CD14-positive monocyte (primary cell): ENCODE results near the gene GBP3. TPM values are rescaled to one million over a fixed set of nuclear protein-coding genes. Genes with fewer than 3 reads are reported as not detected.

ENCODE experiments used
- DNase-seq, 3 donors: peaks; one replicate each; pipeline ENCODE4 v3.0.0-alpha.2; 2011 to 2022
- H2AFZ ChIP-seq: 2 replicates; pipeline ENCODE4 v1.6.0; 2012; ENCODE audit warnings: mild to moderate bottlenecking, low read depth, low read length, inconsistent platforms; ENCODE audit not compliant: insufficient read depth, poor library complexity, severe bottlenecking
- H3K27ac ChIP-seq, 2 donors: 1 replicate in 1 of 2; 2 replicates in 1 of 2; pipeline ENCODE4 v1.5.1; 2012 to 2013; ENCODE audit warnings: low read length in 2 of 2, control low read depth in 1 of 2, inconsistent platforms in 1 of 2, low read depth in 1 of 2, mild to moderate bottlenecking in 1 of 2
- H3K27me3 ChIP-seq, 2 donors: one replicate each; pipeline versions ENCODE4 v1.6.0 to v1.6.1; 2011 to 2013; ENCODE audit warnings: low read length in 2 of 2; ENCODE audit not compliant: control insufficient read depth in 2 of 2, insufficient read depth in 2 of 2
- H3K36me3 ChIP-seq, 2 donors: replicated peaks in 1 of 2; 1 replicate in 1 of 2; 2 replicates in 1 of 2; pipeline versions ENCODE4 v1.5.1 to v1.6.1; 2012 to 2013; ENCODE audit warnings: low read length in 2 of 2, control low read depth in 1 of 2, inconsistent platforms in 1 of 2, mild to moderate bottlenecking in 1 of 2; ENCODE audit not compliant: insufficient read depth in 2 of 2, control insufficient read depth in 1 of 2
- H3K4me1 ChIP-seq, 2 donors: 1 replicate in 1 of 2; 2 replicates in 1 of 2; pipeline versions ENCODE4 v1.5.1 to v1.6.1; 2012 to 2013; ENCODE audit warnings: low read length in 2 of 2, control low read depth in 1 of 2, inconsistent platforms in 1 of 2, mild to moderate bottlenecking in 1 of 2, moderate library complexity in 1 of 2; ENCODE audit not compliant: insufficient read depth in 2 of 2, control insufficient read depth in 1 of 2
- H3K4me2 ChIP-seq: replicated peaks from 2 replicates; pipeline ENCODE3; 2012; ENCODE audit warnings: low read length, moderate library complexity, mild to moderate bottlenecking; ENCODE audit not compliant: poor library complexity, severe bottlenecking; ENCODE audit errors: extremely low read depth
- H3K4me3 ChIP-seq, 3 experiments: fragments of 200-600 bp in 1 of 3; sonication (generic) in 1 of 3; replicated peaks in 1 of 3; 1 replicate in 2 of 3; 2 replicates in 1 of 3; pipeline ENCODE4 v1.5.1; 2011 to 2013; ENCODE audit warnings: low read length in 3 of 3, mild to moderate bottlenecking in 3 of 3, control low read depth in 2 of 3, low read depth in 2 of 3, inconsistent platforms in 1 of 3, moderate library complexity in 1 of 3
- H3K79me2 ChIP-seq: 2 replicates; pipeline ENCODE4 v1.6.0; 2012; ENCODE audit warnings: mild to moderate bottlenecking, control low read depth, inconsistent platforms, low read length, moderate library complexity; ENCODE audit not compliant: insufficient read depth
- H3K9ac ChIP-seq: 2 replicates; pipeline ENCODE4 v1.6.0; 2017; ENCODE audit warnings: low read length, mild to moderate bottlenecking; ENCODE audit not compliant: insufficient read depth, poor library complexity, severe bottlenecking
- H3K9me3 ChIP-seq, 2 donors: replicated peaks in 1 of 2; 1 replicate in 1 of 2; 2 replicates in 1 of 2; pipeline versions ENCODE4 v1.5.1 to v1.6.1; 2012 to 2013; ENCODE audit warnings: low read length in 2 of 2, control low read depth in 1 of 2; ENCODE audit not compliant: control insufficient read depth in 1 of 2, insufficient read depth in 1 of 2
- H4K20me1 ChIP-seq: 2 replicates; pipeline ENCODE4 v1.6.0; 2012; ENCODE audit warnings: mild to moderate bottlenecking, low read length, control low read depth, moderate library complexity; ENCODE audit not compliant: insufficient read depth
- H3K27ac Mint-ChIP-seq, 7 donors: one replicate each; pipeline ENCODE4 v1.8.0; 2020; ENCODE audit warnings: mild to moderate bottlenecking in 7 of 7, mixed read lengths in 7 of 7, moderate library complexity in 6 of 7, inconsistent platforms in 2 of 7
- H3K27me3 Mint-ChIP-seq, 3 donors: one replicate each; pipeline ENCODE4 v1.8.0; 2021 to 2022; ENCODE audit warnings: low read depth in 3 of 3, mild to moderate bottlenecking in 3 of 3, mixed read lengths in 3 of 3, moderate library complexity in 3 of 3, inconsistent platforms in 1 of 3
- H3K36me3 Mint-ChIP-seq, 2 donors: one replicate each; pipeline ENCODE4 v1.8.0; 2020; ENCODE audit warnings: mixed read lengths in 2 of 2, inconsistent platforms in 1 of 2, mild to moderate bottlenecking in 1 of 2
- H3K4me1 Mint-ChIP-seq: one replicate; pipeline ENCODE4 v1.8.0; 2020; ENCODE audit warnings: mild to moderate bottlenecking, mixed read lengths
- H3K4me3 Mint-ChIP-seq, 2 donors: one replicate each; pipeline ENCODE4 v1.8.0; 2020; ENCODE audit warnings: mild to moderate bottlenecking in 2 of 2, mixed read lengths in 2 of 2, moderate library complexity in 1 of 2
- H3K9me3 Mint-ChIP-seq, 7 donors: one replicate each; pipeline ENCODE4 v1.8.0; 2020 to 2022; ENCODE audit warnings: mixed read lengths in 7 of 7, mild to moderate bottlenecking in 6 of 7, moderate library complexity in 6 of 7, inconsistent platforms in 2 of 7
- WGBS: methylation state at CpG from one replicate; pipeline ENCODE4 v1.1.5; 2013; ENCODE audit warnings: missing lambda C conversion rate; ENCODE audit not compliant: insufficient coverage; 5-methylcytosine and 5-hydroxymethylcytosine counted together
- intact Hi-C, 2 donors: fragments of 100-400 bp; cut with micrococcal nuclease; formaldehyde crosslinking; loops; one replicate each; pipeline versions ENCODE4 v1.15.0 to v1.15.1; 2023
- polyA plus RNA-seq, 3 donors: library from polyadenylated mRNA; depleted of rRNA in 1 of 3; unstranded in 2 of 3; stranded (reverse) in 1 of 3; fragments of 300-500 nt in 2 of 3; fragments of >200 nt in 1 of 3; fragmentation: Illumina TruSeq in 2 of 3; gene quantifications; 1 replicate in 2 of 3; 2 replicates in 1 of 3; pipeline ENCODE4 v1.2.3, GENCODE V29; 2012 to 2021
- TF ChIP-seq, protein P1 (sequence below): fragments of 200-600 bp; IDR thresholded peaks from one replicate; pipeline ENCODE4 v1.8.0; 2022; ENCODE audit warnings: antibody characterized with exemption, mild to moderate bottlenecking

GBP3 gene
- polyA plus RNA-seq, 3 donors: 6.9 to 17.3 (median 12.4) TPM

- intact Hi-C loops: loop anchor here in 1 of 2 donors (10.0 kb wide), 1 partner anchor 1014 kb away; the partner anchor contains the start of gene ZNF326
- peaks cover 65% of the 10 kb centered on the region for H3K79me2 ChIP-seq
- no peaks in the 10 kb centered on the region for H3K27me3 ChIP-seq
- peaks cover 38% of the 10 kb centered on the region for H4K20me1 ChIP-seq
- H3K27ac Mint-ChIP-seq: peak overlapping the region in 6 of 7 donors; percentile 11 to 85 (median 56)
- no peak overlapping the region for H3K4me2 ChIP-seq
- peak overlapping the region in 1 of 3 experiments; percentile 12 for H3K4me3 ChIP-seq
- H3K4me3 Mint-ChIP-seq: peak overlapping the region; percentile 4 to 18
- H3K36me3 ChIP-seq: peaks cover 4 to 34% of the 10 kb centered on the region in 2 donors
- H2AFZ ChIP-seq: no peak overlapping the region
- H3K9me3 Mint-ChIP-seq: peaks cover 0 to 5% (median 0%) of the 10 kb centered on the region in 7 donors
- TF ChIP-seq, protein P1, sequence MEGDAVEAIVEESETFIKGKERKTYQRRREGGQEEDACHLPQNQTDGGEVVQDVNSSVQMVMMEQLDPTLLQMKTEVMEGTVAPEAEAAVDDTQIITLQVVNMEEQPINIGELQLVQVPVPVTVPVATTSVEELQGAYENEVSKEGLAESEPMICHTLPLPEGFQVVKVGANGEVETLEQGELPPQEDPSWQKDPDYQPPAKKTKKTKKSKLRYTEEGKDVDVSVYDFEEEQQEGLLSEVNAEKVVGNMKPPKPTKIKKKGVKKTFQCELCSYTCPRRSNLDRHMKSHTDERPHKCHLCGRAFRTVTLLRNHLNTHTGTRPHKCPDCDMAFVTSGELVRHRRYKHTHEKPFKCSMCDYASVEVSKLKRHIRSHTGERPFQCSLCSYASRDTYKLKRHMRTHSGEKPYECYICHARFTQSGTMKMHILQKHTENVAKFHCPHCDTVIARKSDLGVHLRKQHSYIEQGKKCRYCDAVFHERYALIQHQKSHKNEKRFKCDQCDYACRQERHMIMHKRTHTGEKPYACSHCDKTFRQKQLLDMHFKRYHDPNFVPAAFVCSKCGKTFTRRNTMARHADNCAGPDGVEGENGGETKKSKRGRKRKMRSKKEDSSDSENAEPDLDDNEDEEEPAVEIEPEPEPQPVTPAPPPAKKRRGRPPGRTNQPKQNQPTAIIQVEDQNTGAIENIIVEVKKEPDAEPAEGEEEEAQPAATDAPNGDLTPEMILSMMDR: no peak
- H3K27me3 Mint-ChIP-seq: no peaks in the 10 kb centered on the region
- 42% methylated on average over 1 of the region's 1 CpG for WGBS
- H3K36me3 Mint-ChIP-seq: peaks cover 24 to 29% of the 10 kb centered on the region in 2 donors
- H3K4me1 Mint-ChIP-seq: peaks cover 24% of the 10 kb centered on the region
- H3K4me1 ChIP-seq: peaks cover 11 to 14% of the 10 kb centered on the region in 2 donors
- H3K9ac ChIP-seq: no peak overlapping the region
- H3K27ac ChIP-seq: peak overlapping the region in 1 of 2 donors; percentile 67
- H3K9me3 ChIP-seq: no peaks in the 10 kb centered on the region
- DNase-seq: no peak
Measured at GRCh38 chr1:88980870-88981269, 41.8 kb downstream of the GBP3 start.

DNA sequence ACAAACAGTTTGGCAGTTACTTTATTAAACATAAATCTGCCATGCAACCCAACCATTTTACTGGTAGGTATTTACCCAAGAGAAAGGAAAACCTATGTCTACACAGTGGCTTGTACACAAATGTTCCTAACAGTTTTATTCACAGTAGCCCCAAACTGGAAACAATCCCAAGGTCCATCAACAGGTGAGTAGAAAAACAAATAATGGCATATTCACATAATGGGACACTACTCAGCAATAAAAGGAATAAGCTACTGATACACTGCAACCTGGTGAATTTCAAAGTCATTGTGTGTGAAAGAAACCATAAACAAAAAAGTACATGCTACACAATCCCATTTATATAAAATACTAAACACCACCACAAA is 42.9 kb downstream of the GBP3 start:
- Histone ChIP-seq H3K4me3 (no peak overlapping the region), H3K27me3 (no peaks in the 10 kb centered on the region), H2AFZ (no peak overlapping the region), H3K4me1 (peaks cover 11 to 14% of the 10 kb centered on the region in 2 donors), H4K20me1 (peaks cover 38% of the 10 kb centered on the region), H3K4me2 (no peak overlapping the region), H3K36me3 (peaks cover 4 to 24% of the 10 kb centered on the region in 2 donors), H3K27ac (no peak overlapping the region), H3K9ac (no peak overlapping the region), H3K79me2 (peaks cover 58% of the 10 kb centered on the region), H3K9me3 (peaks cover 0 to 4% of the 10 kb centered on the region in 2 donors)
- intact Hi-C loops: loop anchor here in 1 of 2 donors (10.0 kb wide), 1 partner anchor 1015 kb away; the partner anchor contains the start of gene ZNF326
- Mint-ChIP-seq H3K27me3 (no peaks in the 10 kb centered on the region), H3K27ac (no peak overlapping the region), H3K4me1 (peaks cover 24% of the 10 kb centered on the region), H3K9me3 (peaks cover 0 to 7% (median 5%) of the 10 kb centered on the region in 7 donors), H3K4me3 (no peak overlapping the region), H3K36me3 (peaks cover 25 to 31% of the 10 kb centered on the region in 2 donors)
- TF ChIP-seq, protein P1: no peak
- no peak for DNase-seq
